Measurements from ENCODE around the gene CA5A.

Gene CA5A

GRCh38 chr16:87961623-87962022 lies 25.3 kb upstream of the CA5A start:
- no peak for TF ChIP-seq CTCF (IDR thresholded peaks at IDR 0.05; ENCODE audit: low read depth, low read length)
- no peak overlapping the region for H3K4me3 ChIP-seq (replicated peaks in 1 of 2; ENCODE audit: low read depth in 2 of 2, low read length in 2 of 2)
- DNase-seq (ENCODE audit: low read depth in 2 of 2), result no peak

GRCh38 chr16:87960852-87961251 lies 24.5 kb upstream of the CA5A start:
- no peak overlapping the region for H3K4me3 ChIP-seq (replicated peaks in 1 of 2; ENCODE audit: low read depth in 2 of 2, low read length in 2 of 2)
- no peak for TF ChIP-seq CTCF (IDR thresholded peaks at IDR 0.05; ENCODE audit: low read depth, low read length)
- no peak for DNase-seq (ENCODE audit: low read depth in 2 of 2)

- DNase-seq (ENCODE audit: low read depth in 2 of 2), result no peak
- no peak overlapping the region for H3K4me3 ChIP-seq (replicated peaks in 1 of 2; ENCODE audit: low read depth in 2 of 2, low read length in 2 of 2)
- TF ChIP-seq CTCF (IDR thresholded peaks at IDR 0.05; ENCODE audit: low read depth, low read length), result no peak
Observed at GRCh38 chr16:87960296-87960695, 24.0 kb upstream of the CA5A start.

- no peak overlapping the region for H3K4me3 ChIP-seq (replicated peaks in 1 of 2; ENCODE audit: low read depth in 2 of 2, low read length in 2 of 2)
- DNase-seq (ENCODE audit: low read depth in 2 of 2), result no peak
- TF ChIP-seq CTCF (IDR thresholded peaks at IDR 0.05; ENCODE audit: low read depth, low read length), result no peak
Observed at GRCh38 chr16:87959391-87959990, 23.2 kb upstream of the CA5A start.

- no peak overlapping the region for H3K4me3 ChIP-seq (replicated peaks in 1 of 2; ENCODE audit: low read depth in 2 of 2, low read length in 2 of 2)
- TF ChIP-seq CTCF (IDR thresholded peaks at IDR 0.05; ENCODE audit: low read depth, low read length), result no peak
- DNase-seq (ENCODE audit: low read depth in 2 of 2), result no peak
Observed at GRCh38 chr16:87958632-87959031, 22.3 kb upstream of the CA5A start.

GRCh38 chr16:87957296-87958094 lies 21.2 kb upstream of the CA5A start:
- DNase-seq (ENCODE audit: low read depth in 2 of 2), result no peak
- TF ChIP-seq CTCF (IDR thresholded peaks at IDR 0.05; ENCODE audit: low read depth, low read length), result no peak
- H3K4me3 ChIP-seq (replicated peaks in 1 of 2; ENCODE audit: low read depth in 2 of 2, low read length in 2 of 2), result no peak overlapping the region

Data from cardiac fibroblast (primary cell).